GM23338 (cell line): ENCODE measurements around the gene CTSC.

Experiments used
- CTCF ChIP-seq, 2 experiments: fragments of 200-600 bp in 1 of 2; sonication (generic) in 1 of 2; conservative IDR thresholded peaks; 2 replicates each; pipeline versions ENCODE4 v1.5.1 to v1.6.1; 2016 to 2017; ENCODE audit warnings: antibody characterized with exemption in 2 of 2, low read depth in 2 of 2, mild to moderate bottlenecking in 2 of 2, moderate library complexity in 1 of 2
- REST ChIP-seq: IDR thresholded peaks from one replicate; pipeline ENCODE4 v1.6.1; 2018; ENCODE audit warnings: antibody characterized with exemption; ENCODE audit not compliant: unreplicated experiment

- no peak for TF ChIP-seq CTCF (conservative IDR thresholded peaks at IDR 0.05; ENCODE audit: low read depth in 2 of 2)
- TF ChIP-seq REST, result no peak
These were observed 38.5 kb upstream of the CTSC start for GRCh38 chr11:88375927-88376470.
